Measurements from ENCODE around the gene PPP2R3A. TPM values are rescaled to one million over a fixed set of nuclear protein-coding genes. Genes with fewer than 3 reads are reported as not detected.

The PPP2R3A gene, protein sequence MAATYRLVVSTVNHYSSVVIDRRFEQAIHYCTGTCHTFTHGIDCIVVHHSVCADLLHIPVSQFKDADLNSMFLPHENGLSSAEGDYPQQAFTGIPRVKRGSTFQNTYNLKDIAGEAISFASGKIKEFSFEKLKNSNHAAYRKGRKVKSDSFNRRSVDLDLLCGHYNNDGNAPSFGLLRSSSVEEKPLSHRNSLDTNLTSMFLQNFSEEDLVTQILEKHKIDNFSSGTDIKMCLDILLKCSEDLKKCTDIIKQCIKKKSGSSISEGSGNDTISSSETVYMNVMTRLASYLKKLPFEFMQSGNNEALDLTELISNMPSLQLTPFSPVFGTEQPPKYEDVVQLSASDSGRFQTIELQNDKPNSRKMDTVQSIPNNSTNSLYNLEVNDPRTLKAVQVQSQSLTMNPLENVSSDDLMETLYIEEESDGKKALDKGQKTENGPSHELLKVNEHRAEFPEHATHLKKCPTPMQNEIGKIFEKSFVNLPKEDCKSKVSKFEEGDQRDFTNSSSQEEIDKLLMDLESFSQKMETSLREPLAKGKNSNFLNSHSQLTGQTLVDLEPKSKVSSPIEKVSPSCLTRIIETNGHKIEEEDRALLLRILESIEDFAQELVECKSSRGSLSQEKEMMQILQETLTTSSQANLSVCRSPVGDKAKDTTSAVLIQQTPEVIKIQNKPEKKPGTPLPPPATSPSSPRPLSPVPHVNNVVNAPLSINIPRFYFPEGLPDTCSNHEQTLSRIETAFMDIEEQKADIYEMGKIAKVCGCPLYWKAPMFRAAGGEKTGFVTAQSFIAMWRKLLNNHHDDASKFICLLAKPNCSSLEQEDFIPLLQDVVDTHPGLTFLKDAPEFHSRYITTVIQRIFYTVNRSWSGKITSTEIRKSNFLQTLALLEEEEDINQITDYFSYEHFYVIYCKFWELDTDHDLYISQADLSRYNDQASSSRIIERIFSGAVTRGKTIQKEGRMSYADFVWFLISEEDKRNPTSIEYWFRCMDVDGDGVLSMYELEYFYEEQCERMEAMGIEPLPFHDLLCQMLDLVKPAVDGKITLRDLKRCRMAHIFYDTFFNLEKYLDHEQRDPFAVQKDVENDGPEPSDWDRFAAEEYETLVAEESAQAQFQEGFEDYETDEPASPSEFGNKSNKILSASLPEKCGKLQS (N-terminal part only)
- total RNA-seq, result 10.5 TPM

DNA sequence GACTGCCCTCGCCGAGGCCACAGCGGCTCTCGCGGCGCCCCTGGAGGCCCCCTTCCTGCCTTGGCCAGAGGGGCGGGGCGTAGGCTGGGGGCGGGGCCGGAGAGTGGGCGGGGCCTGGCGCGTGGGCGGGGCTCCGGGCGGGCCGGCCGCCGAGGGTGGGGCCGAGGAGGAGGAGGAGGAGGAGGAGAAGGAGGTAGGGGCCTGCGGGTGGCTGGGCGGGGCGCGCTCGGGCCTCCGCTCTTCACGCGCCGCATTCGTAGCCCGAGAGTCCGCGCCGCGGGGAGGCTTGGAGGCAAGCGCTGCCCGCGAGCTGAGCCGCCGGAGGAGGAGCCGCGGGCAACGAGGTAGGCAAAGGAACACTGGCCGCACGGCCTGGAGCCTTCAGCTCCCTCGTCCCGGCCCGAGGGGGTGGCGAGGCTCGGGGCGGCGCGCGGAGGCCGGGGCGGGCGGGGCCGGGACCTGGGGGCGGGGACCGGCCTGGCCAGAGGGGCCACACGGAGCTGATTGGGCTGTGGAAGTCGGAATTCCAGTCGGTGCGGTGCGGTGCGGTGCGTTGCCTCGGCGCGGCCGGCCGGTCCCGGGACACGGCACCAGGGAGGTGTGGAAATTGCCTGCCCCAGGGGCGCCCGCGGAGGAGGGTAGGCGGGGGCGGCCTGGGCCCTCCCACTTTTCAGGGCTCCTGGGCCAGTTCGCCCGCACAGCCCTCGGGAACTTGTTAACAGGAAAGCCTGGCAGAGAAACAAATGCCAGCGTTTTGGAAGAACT lies at the start of gene PPP2R3A:
PPP2R3A (plus strand) TSS at position 223 of the 765 bp plus-strand sequence. CDS start 35,771 bp downstream, outside the sequence.
- Histone ChIP-seq H3K4me1 (peaks cover 0 to 16% of the 10 kb centered on the region in 2 donors), H3K36me3 (no peaks in the 10 kb centered on the region), H3K27ac (peak within 1 kb of the TSS; percentile 94 to 95), H3K4me3 (peak within 1 kb of the TSS; percentile 76 to 92), H3K9me3 (peaks cover under 1% of the 10 kb centered on the region in 2 donors), H3K27me3 (no peaks in the 10 kb centered on the region)
- intact Hi-C loops (cut with DNase I), result loop anchor here (1.0 to 10.0 kb wide), 9 partner anchors 25 to 1481 kb away; partner anchors contain the start of genes ANAPC13, CEP63, MSL2 and NCK1
- TF ChIP-seq, protein P1, sequence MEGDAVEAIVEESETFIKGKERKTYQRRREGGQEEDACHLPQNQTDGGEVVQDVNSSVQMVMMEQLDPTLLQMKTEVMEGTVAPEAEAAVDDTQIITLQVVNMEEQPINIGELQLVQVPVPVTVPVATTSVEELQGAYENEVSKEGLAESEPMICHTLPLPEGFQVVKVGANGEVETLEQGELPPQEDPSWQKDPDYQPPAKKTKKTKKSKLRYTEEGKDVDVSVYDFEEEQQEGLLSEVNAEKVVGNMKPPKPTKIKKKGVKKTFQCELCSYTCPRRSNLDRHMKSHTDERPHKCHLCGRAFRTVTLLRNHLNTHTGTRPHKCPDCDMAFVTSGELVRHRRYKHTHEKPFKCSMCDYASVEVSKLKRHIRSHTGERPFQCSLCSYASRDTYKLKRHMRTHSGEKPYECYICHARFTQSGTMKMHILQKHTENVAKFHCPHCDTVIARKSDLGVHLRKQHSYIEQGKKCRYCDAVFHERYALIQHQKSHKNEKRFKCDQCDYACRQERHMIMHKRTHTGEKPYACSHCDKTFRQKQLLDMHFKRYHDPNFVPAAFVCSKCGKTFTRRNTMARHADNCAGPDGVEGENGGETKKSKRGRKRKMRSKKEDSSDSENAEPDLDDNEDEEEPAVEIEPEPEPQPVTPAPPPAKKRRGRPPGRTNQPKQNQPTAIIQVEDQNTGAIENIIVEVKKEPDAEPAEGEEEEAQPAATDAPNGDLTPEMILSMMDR (IDR thresholded peaks at IDR 0.05), result no peak
- peak; percentile 47 to 93 for DNase-seq (ENCODE audit: low spot score in 2 of 2)

DNA sequence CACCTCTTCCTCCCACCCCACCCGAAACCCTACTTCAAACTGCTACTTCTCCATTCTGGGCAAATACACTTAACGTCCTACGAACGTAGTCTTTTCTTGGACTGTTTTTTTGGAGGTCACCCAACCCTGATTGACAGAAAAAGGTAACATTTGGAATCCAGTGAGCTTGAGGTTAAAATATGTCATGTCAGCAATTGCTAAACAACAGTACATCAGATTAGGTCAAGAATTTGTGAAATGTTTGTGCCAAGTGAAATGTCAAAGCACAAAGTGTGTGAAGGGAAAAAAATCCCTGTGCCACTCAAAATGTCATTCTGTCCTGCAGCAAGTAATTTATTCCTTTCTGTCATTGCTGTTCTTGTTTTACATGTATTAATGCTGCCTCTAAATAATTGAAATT lies 49.2 kb upstream of the PPP2R3A start:
- TF ChIP-seq, protein P1 (IDR thresholded peaks at IDR 0.05), result no peak
- intact Hi-C loops (cut with DNase I), result loop anchor here (5.0 kb wide), 1 partner anchor 51 kb away; the partner anchor contains the start of gene PPP2R3A
- DNase-seq (ENCODE audit: low spot score in 2 of 2), result no peak
- Histone ChIP-seq H3K27ac (no peak overlapping the region), H3K4me3 (no peak overlapping the region), H3K27me3 (no peaks in the 10 kb centered on the region), H3K9me3 (no peaks in the 10 kb centered on the region), H3K4me1 (no peaks in the 10 kb centered on the region), H3K36me3 (no peaks in the 10 kb centered on the region)

DNA sequence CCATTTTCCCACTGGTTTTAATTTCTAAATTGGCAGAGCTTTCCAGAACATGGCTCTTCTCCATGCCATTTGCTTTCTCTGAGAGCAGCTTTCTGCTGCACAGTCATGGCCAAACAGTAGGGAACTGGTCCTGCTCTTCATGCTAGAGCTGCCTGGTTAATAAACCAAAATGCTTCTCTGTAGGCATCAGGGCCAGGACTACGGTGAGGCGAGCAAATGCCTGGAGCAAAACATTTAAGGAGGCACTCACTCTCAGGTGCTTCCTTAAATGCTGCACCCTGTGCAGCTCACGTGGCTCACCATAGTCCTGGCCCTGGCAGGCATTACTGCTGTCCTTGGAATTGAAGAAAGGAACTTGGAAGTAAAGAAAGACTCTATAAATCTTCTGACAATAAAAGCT lies 48.5 kb upstream of the PPP2R3A start:
- DNase-seq (ENCODE audit: low spot score in 2 of 2), result no peak
- intact Hi-C loops (cut with DNase I), result loop anchor here (5.0 kb wide), 1 partner anchor 50 kb away; the partner anchor contains the start of gene PPP2R3A
- no peaks in the 10 kb centered on the region for H3K9me3 ChIP-seq
- H3K4me3 ChIP-seq, result no peak overlapping the region
- H3K36me3 ChIP-seq, result no peaks in the 10 kb centered on the region
- TF ChIP-seq, protein P1 (IDR thresholded peaks at IDR 0.05), result no peak
- H3K4me1 ChIP-seq, result no peaks in the 10 kb centered on the region
- no peaks in the 10 kb centered on the region for H3K27me3 ChIP-seq
- no peak overlapping the region for H3K27ac ChIP-seq

DNA sequence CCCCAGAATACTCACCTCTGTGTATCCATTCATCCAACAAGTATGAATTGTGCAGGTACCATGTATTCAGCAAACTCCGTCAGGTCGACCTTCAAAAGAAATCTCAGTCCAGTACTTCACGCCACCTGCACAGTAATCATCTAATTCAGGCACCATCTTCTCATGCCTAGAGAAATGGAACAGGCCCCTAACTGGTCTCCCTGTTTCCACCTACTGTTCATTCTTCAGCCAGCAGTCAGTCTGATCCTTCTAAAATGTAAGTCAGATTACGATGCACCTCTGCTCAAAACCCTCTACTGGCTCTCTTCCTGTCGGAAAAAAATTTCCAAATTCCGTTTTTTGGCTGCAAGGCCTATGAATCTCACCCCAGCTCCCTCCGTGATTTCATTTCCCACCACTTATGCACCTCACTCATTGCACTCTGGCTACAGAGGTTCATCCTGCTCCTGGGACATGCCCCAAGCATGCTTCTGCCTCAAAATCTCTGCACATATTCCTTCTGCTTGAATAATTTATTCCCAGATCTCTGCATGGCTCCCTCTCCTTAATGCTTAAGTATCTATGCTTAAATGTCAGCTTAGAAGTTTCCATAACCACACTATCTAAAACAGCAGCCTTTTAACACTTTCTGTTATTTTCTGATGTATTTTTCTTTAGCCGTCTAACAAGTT lies 47.5 kb upstream of the PPP2R3A start:
- Histone ChIP-seq H3K4me3 (no peak overlapping the region), H3K27ac (no peak overlapping the region), H3K27me3 (no peaks in the 10 kb centered on the region), H3K4me1 (no peaks in the 10 kb centered on the region), H3K36me3 (no peaks in the 10 kb centered on the region), H3K9me3 (no peaks in the 10 kb centered on the region)
- TF ChIP-seq, protein P1 (IDR thresholded peaks at IDR 0.05), result no peak
- DNase-seq (ENCODE audit: low spot score in 2 of 2), result no peak
- intact Hi-C loops (cut with DNase I), result loop anchor here (1.0 to 5.0 kb wide), 2 partner anchors 49 to 124 kb away; partner anchors contain the start of gene PPP2R3A
